GM12878 (cell line): Measurements from ENCODE around the gene CEP170B. TPM values are rescaled to one million over a fixed set of nuclear protein-coding genes. Genes with fewer than 3 reads are reported as not detected.

Experiments used
- ATAC-seq: fragments of 200-7000 bp; cut with Tn5 transposase; 3 replicates; pipeline ENCODE4 v1.9.1; 2020; ENCODE audit warnings: mild to moderate bottlenecking, moderate library complexity
- BruUV-seq: library from RNA; stranded (reverse); fragments of 400-500 nt; replicated peaks from 2 replicates; lab custom pipeline; 2021; lab: Mats Ljungman, UMichigan
- CTCF ChIA-PET: fragments of 300-600 bp; sonication (Branson Sonifier 250); formaldehyde crosslinking; extraction: SDS; loops from one replicate; lab custom pipeline; 2021; ENCODE audit warnings: inconsistent platforms; lab: Yijun Ruan, JAX
- POLR2A ChIA-PET: fragments of 350-600 bp; formaldehyde crosslinking; extraction: SDS; loops from one replicate; lab custom pipeline; 2021; ENCODE audit warnings: inconsistent platforms; lab: Charles Lee
- RAD21 ChIA-PET: fragments of 300-600 bp; sonication (Branson Sonifier 250); formaldehyde crosslinking; loops from one replicate; lab custom pipeline; 2023; ENCODE audit warnings: antibody characterized with exemption; ENCODE audit not compliant: unreplicated experiment; lab: Charles Lee
- SMC1A ChIA-PET: fragments of 300-600 bp; sonication (Branson Sonifier 250); formaldehyde crosslinking; loops from one replicate; lab custom pipeline; 2023; ENCODE audit not compliant: unreplicated experiment, uncharacterized antibody; lab: Charles Lee
- DNase-seq: peaks from one replicate; pipeline ENCODE4 v3.0.0-alpha.2; 2011; ENCODE audit warnings: low read depth, low spot score
- FAIRE-seq: peaks from 3 replicates; lab custom pipeline; 2011; peaks lifted over from hg19 to GRCh38; lab: Jason Lieb, UNC
- H2AFZ ChIP-seq: 2 replicates; pipeline ENCODE4 v1.6.0; 2011; ENCODE audit warnings: low read depth, low read length, control low read depth; ENCODE audit not compliant: control insufficient read depth
- H3K27ac ChIP-seq: 2 replicates; pipeline ENCODE4 v1.5.1; 2011; ENCODE audit warnings: control low read depth; ENCODE audit not compliant: control insufficient read depth, insufficient read depth
- H3K27me3 ChIP-seq, 2 experiments: replicated peaks in 1 of 2; 2 replicates each; pipeline versions ENCODE4 v1.6.0 to v1.6.1; 2011; ENCODE audit warnings: low read length in 1 of 2; ENCODE audit not compliant: control insufficient read depth in 2 of 2, insufficient read depth in 2 of 2
- H3K36me3 ChIP-seq, 2 experiments: 2 replicates each; pipeline ENCODE4 v1.5.1; 2011; ENCODE audit warnings: low read length in 1 of 2; ENCODE audit not compliant: control insufficient read depth in 2 of 2, insufficient read depth in 2 of 2
- H3K4me1 ChIP-seq: 2 replicates; pipeline ENCODE4 v1.6.1; 2011; ENCODE audit warnings: mild to moderate bottlenecking, low read length, moderate library complexity, mixed read lengths; ENCODE audit not compliant: control insufficient read depth, insufficient read depth
- H3K4me2 ChIP-seq: 2 replicates; pipeline ENCODE4 v1.6.0; 2011; ENCODE audit warnings: control low read depth; ENCODE audit not compliant: control insufficient read depth, insufficient read depth
- H3K4me3 ChIP-seq: fragments of 200-600 bp; sonication (generic); 2 replicates; pipeline ENCODE4 v1.5.1; 2016
- H3K79me2 ChIP-seq: 2 replicates; pipeline ENCODE4 v1.6.0; 2011; ENCODE audit warnings: low read length; ENCODE audit not compliant: control insufficient read depth, insufficient read depth
- H3K9ac ChIP-seq: 2 replicates; pipeline ENCODE4 v1.8.0; 2011; ENCODE audit warnings: low read length, control low read depth, mixed read lengths; ENCODE audit not compliant: control insufficient read depth, insufficient read depth
- H3K9me3 ChIP-seq: replicated peaks from 3 replicates; pipeline ENCODE4 v1.5.1; 2011; ENCODE audit warnings: mild to moderate bottlenecking, low read length; ENCODE audit not compliant: control insufficient read depth, insufficient read depth
- H4K20me1 ChIP-seq: 2 replicates; pipeline ENCODE4 v1.6.0; 2011; ENCODE audit not compliant: control insufficient read depth, insufficient read depth
- ASH2L ChIP-seq: fragments of 300-600, 200-600 bp; sonication (generic); IDR thresholded peaks from 2 replicates; pipeline ENCODE4 v1.6.1; 2017; ENCODE audit warnings: low read depth, mild to moderate bottlenecking, borderline replicate concordance
- CBX5 ChIP-seq: sonication (generic); IDR thresholded peaks from 2 replicates; pipeline ENCODE4 v1.6.1; 2016; ENCODE audit warnings: low read depth, moderate library complexity, mild to moderate bottlenecking, inconsistent platforms
- FOXK2 ChIP-seq: fragments of 450-650 bp; IDR thresholded peaks from 2 replicates; pipeline ENCODE4 v1.6.1; 2017; ENCODE audit warnings: mild to moderate bottlenecking, moderate library complexity
- GABPA ChIP-seq: IDR thresholded peaks from 2 replicates; pipeline ENCODE4 v1.6.1; 2014; ENCODE audit warnings: antibody characterized with exemption, low read depth, mild to moderate bottlenecking, inconsistent platforms
- NFIC ChIP-seq: IDR thresholded peaks from 2 replicates; pipeline ENCODE4 v1.6.1; 2012; ENCODE audit warnings: low read depth, mild to moderate bottlenecking, inconsistent platforms, low read length, moderate library complexity
- POLR2AphosphoS5 ChIP-seq: IDR thresholded peaks from 2 replicates; pipeline ENCODE4 v1.6.1; 2011; ENCODE audit warnings: mild to moderate bottlenecking, low read length, inconsistent platforms
- RB1 ChIP-seq: fragments of 450-650 bp; formaldehyde crosslinking; IDR thresholded peaks from 2 replicates; pipeline ENCODE4 v1.6.1; 2017; ENCODE audit warnings: mild to moderate bottlenecking, borderline replicate concordance
- SP1 ChIP-seq: IDR thresholded peaks from one replicate; pipeline ENCODE4 v1.6.1; 2011; ENCODE audit warnings: low read depth, low read length
- SPI1 ChIP-seq: IDR thresholded peaks from 2 replicates; pipeline ENCODE4 v1.6.1; 2011; ENCODE audit warnings: low read depth, mild to moderate bottlenecking, low read length, moderate library complexity, borderline replicate concordance; ENCODE audit not compliant: insufficient read depth
- SUZ12 ChIP-seq: fragments of 200-600 bp; sonication (generic); IDR thresholded peaks from one replicate; pipeline ENCODE4 v1.6.1; 2018; ENCODE audit warnings: antibody characterized with exemption, mild to moderate bottlenecking; ENCODE audit not compliant: unreplicated experiment
- TCF12 ChIP-seq: IDR thresholded peaks from 2 replicates; pipeline ENCODE4 v1.6.1; 2011; ENCODE audit warnings: low read depth, mild to moderate bottlenecking, low read length
- ZNF274 ChIP-seq: IDR thresholded peaks from one replicate; pipeline ENCODE4 v1.8.0; 2011; ENCODE audit not compliant: insufficient read length, insufficient read depth
- ZSCAN29 ChIP-seq: fragments of 450-650 bp; IDR thresholded peaks from 2 replicates; pipeline ENCODE4 v1.6.1; 2017; ENCODE audit warnings: mild to moderate bottlenecking, moderate library complexity
- WGBS: methylation state at CpG from one replicate; pipeline ENCODE4 v1.1.6; 2016; ENCODE audit warnings: low lambda C conversion rate; ENCODE audit not compliant: insufficient replicate concordance, insufficient coverage; ENCODE audit errors: missing lambda C conversion rate; 5-methylcytosine and 5-hydroxymethylcytosine counted together
- in situ Hi-C: fragments of 300-500 bp; cut with MboI; formaldehyde crosslinking; loops from 9 replicates; pipeline ENCODE4 v1.14.3; 2018; ENCODE audit warnings: mixed read lengths
- intact Hi-C: fragments of 100-400 bp; cut with micrococcal nuclease; formaldehyde crosslinking; loops from one replicate; pipeline ENCODE4 v1.14.2; 2022; ENCODE audit not compliant: unreplicated experiment
- polyA plus RNA-seq, 11 experiments: library from polyadenylated mRNA; depleted of rRNA in 4 of 11; unstranded in 6 of 11; stranded (reverse) in 5 of 11; fragments of >200 nt; fragmentation: Nextera tagmentation in 4 of 11; fragmentation: Illumina TruSeq in 1 of 11; extraction: Ambion mirVana in 4 of 11; extraction: Trizol in 1 of 11; gene quantifications; 1 replicate in 1 of 11; 2 replicates in 10 of 11; pipeline versions ENCODE4 v1.2.1 to v1.2.3, GENCODE V29; 2011 to 2016; ENCODE audit warnings: inconsistent platforms in 2 of 11, missing spikeins in 2 of 11, low read depth in 1 of 11
- total RNA-seq, 4 experiments: library from RNA; depleted of rRNA in 3 of 4; stranded (reverse); fragments of >200 nt in 3 of 4; fragmentation: Illumina TruSeq in 1 of 4; extraction: Trizol in 1 of 4; gene quantifications; 2 replicates each; pipeline versions ENCODE4 v1.2.1 to v1.2.3, GENCODE V29; 2013 to 2021
- TF ChIP-seq, protein P1 (sequence below): fragments of 450-650 bp; formaldehyde crosslinking; IDR thresholded peaks from 2 replicates; pipeline ENCODE4 v1.5.0; 2022; ENCODE audit warnings: mild to moderate bottlenecking, missing genetic modification characterization
- TF ChIP-seq, protein P2 (sequence below): IDR thresholded peaks from 2 replicates; pipeline ENCODE4 v1.6.1; 2012; ENCODE audit warnings: low read depth, low read length, improper control_type of control experiment
- TF ChIP-seq, protein P3 (sequence below): fragments of 450-650 bp; IDR thresholded peaks from 2 replicates; pipeline ENCODE4 v1.6.1; 2017; ENCODE audit warnings: mild to moderate bottlenecking, moderate library complexity

The CEP170B gene
- total and polyA plus RNA-seq, 10 of the 15 experiments (the other 5 are each of a cell fraction or from before 2014, with no cell fraction given), result 0.01 to 0.44 (median 0.05) TPM; not detected in 4

DNA sequence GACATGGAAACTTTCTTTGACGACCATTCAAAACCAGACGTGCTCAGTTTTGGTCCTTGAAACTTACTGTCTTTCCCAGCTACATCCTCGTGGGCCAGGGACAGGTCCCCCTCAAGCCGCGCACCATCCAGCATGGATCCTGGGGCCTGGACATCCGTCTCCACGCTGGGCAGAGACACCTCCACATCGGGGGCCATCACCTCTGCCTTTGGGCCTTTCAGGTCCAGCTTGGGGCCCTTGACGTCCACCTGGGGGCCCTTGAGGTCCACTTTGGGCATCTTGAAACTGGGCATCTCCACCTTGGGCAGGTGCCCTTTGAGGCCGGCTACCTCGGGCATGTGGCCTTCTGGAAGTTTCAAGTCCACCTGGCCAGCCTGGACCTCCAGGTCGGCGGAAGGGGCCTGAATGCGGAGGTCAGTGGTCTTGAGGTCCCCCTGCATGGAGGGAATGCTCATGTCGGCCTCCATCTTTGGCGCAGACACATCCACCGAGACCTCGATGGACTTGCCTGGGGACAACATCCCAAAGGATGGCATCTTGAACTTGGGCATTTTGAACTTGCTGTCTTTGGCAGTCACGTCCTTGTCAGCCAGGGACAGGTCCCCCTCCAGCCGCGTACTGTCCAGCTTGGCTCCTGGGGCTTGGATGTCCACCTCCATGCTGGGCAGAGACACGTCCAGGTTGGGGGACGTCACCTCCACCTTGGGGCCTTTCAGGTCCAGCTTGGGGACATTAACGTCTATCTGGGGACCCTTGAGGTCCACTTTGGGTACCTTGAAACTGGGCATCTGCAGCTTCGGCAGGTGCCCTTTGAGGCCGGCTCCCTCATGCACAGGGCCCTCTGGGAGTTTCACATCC is 76.7 kb downstream of the CEP170B start:
- Histone ChIP-seq H3K4me1 (no peaks in the 10 kb centered on the region), H3K27ac (no peak overlapping the region), H3K9ac (no peak overlapping the region), H3K4me2 (no peak overlapping the region), H2AFZ (no peak overlapping the region), H3K79me2 (no peaks in the 10 kb centered on the region), H3K36me3 (no peaks in the 10 kb centered on the region), H3K4me3 (no peak overlapping the region), H3K9me3 (no peaks in the 10 kb centered on the region), H3K27me3 (peaks cover 2 to 3% of the 10 kb centered on the region in 2 experiments; a peak in 2 of 4 replicates), H4K20me1 (no peaks in the 10 kb centered on the region)
- in situ Hi-C loops, result no loop called here
- DNase-seq (no peak), ATAC-seq (no peak), FAIRE-seq (no peak)
- ChIA-PET POLR2A (no interaction called here), CTCF (no interaction called here), RAD21 (no interaction called here), SMC1A (no interaction called here)
- WGBS, result 62% methylated on average over 26 of the region's 26 CpGs
- BruUV-seq, result no TSS peak
- intact Hi-C loops, result no loop called here
- TF ChIP-seq ZNF274 (no peak), FOXK2 (no peak), ASH2L (no peak), TCF12 (no peak), POLR2AphosphoS5 (no peak), RB1 (no peak), ZSCAN29 (no peak), SUZ12 (no peak), GABPA (no peak), NFIC (no peak), CBX5 (no peak), SP1 (no peak), SPI1 (no peak)
- TF ChIP-seq, protein P1, sequence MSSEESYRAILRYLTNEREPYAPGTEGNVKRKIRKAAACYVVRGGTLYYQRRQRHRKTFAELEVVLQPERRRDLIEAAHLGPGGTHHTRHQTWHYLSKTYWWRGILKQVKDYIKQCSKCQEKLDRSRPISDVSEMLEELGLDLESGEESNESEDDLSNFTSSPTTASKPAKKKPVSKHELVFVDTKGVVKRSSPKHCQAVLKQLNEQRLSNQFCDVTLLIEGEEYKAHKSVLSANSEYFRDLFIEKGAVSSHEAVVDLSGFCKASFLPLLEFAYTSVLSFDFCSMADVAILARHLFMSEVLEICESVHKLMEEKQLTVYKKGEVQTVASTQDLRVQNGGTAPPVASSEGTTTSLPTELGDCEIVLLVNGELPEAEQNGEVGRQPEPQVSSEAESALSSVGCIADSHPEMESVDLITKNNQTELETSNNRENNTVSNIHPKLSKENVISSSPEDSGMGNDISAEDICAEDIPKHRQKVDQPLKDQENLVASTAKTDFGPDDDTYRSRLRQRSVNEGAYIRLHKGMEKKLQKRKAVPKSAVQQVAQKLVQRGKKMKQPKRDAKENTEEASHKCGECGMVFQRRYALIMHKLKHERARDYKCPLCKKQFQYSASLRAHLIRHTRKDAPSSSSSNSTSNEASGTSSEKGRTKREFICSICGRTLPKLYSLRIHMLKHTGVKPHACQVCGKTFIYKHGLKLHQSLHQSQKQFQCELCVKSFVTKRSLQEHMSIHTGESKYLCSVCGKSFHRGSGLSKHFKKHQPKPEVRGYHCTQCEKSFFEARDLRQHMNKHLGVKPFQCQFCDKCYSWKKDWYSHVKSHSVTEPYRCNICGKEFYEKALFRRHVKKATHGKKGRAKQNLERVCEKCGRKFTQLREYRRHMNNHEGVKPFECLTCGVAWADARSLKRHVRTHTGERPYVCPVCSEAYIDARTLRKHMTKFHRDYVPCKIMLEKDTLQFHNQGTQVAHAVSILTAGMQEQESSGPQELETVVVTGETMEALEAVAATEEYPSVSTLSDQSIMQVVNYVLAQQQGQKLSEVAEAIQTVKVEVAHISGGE (CRISPR knock-in tag), result no peak
- TF ChIP-seq, protein P2, sequence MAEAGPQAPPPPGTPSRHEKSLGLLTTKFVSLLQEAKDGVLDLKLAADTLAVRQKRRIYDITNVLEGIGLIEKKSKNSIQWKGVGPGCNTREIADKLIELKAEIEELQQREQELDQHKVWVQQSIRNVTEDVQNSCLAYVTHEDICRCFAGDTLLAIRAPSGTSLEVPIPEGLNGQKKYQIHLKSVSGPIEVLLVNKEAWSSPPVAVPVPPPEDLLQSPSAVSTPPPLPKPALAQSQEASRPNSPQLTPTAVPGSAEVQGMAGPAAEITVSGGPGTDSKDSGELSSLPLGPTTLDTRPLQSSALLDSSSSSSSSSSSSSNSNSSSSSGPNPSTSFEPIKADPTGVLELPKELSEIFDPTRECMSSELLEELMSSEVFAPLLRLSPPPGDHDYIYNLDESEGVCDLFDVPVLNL, result no peak
- TF ChIP-seq, protein P3, sequence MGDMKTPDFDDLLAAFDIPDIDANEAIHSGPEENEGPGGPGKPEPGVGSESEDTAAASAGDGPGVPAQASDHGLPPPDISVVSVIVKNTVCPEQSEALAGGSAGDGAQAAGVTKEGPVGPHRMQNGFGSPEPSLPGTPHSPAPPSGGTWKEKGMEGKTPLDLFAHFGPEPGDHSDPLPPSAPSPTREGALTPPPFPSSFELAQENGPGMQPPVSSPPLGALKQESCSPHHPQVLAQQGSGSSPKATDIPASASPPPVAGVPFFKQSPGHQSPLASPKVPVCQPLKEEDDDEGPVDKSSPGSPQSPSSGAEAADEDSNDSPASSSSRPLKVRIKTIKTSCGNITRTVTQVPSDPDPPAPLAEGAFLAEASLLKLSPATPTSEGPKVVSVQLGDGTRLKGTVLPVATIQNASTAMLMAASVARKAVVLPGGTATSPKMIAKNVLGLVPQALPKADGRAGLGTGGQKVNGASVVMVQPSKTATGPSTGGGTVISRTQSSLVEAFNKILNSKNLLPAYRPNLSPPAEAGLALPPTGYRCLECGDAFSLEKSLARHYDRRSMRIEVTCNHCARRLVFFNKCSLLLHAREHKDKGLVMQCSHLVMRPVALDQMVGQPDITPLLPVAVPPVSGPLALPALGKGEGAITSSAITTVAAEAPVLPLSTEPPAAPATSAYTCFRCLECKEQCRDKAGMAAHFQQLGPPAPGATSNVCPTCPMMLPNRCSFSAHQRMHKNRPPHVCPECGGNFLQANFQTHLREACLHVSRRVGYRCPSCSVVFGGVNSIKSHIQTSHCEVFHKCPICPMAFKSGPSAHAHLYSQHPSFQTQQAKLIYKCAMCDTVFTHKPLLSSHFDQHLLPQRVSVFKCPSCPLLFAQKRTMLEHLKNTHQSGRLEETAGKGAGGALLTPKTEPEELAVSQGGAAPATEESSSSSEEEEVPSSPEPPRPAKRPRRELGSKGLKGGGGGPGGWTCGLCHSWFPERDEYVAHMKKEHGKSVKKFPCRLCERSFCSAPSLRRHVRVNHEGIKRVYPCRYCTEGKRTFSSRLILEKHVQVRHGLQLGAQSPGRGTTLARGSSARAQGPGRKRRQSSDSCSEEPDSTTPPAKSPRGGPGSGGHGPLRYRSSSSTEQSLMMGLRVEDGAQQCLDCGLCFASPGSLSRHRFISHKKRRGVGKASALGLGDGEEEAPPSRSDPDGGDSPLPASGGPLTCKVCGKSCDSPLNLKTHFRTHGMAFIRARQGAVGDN, result no peak
